ENCODE data around the gene KDM1B.
"Not testable (repeated sequence)": the region's sequence is repeated elsewhere in the genome, so short reads cannot be mapped to it uniquely, and the experiment has no call there.

KDM1B gene

GRCh38 chr6:18168264-18168663, 13.0 kb downstream of the KDM1B start:
- no peak overlapping the region for H3K4me3 ChIP-seq (ENCODE audit: low read depth, low read length)
- TF ChIP-seq CTCF (IDR thresholded peaks at IDR 0.05; ENCODE audit: low read depth, low read length, missing control alignments): no peak
- no peak for DNase-seq (ENCODE audit: low read depth)
- in situ Hi-C loops (cut with HindIII; ENCODE audit: low sequenced_read_pairs): no loop called here

- in situ Hi-C loops (cut with HindIII; ENCODE audit: low sequenced_read_pairs): no loop called here
- no peak overlapping the region for H3K4me3 ChIP-seq (ENCODE audit: low read depth, low read length)
- no peak for DNase-seq (ENCODE audit: low read depth)
- no peak for TF ChIP-seq CTCF (IDR thresholded peaks at IDR 0.05; ENCODE audit: low read depth, low read length, missing control alignments)
Observed at GRCh38 chr6:18171871-18172270, 16.6 kb downstream of the KDM1B start.

- in situ Hi-C loops (cut with HindIII; ENCODE audit: low sequenced_read_pairs); H3K4me3 ChIP-seq (ENCODE audit: low read depth, low read length); DNase-seq (ENCODE audit: low read depth): not testable (repeated sequence)
Observed at GRCh38 chr6:18176198-18176597, 21.0 kb downstream of the KDM1B start.

- in situ Hi-C loops (cut with HindIII; ENCODE audit: low sequenced_read_pairs): no loop called here
- no peak overlapping the region for H3K4me3 ChIP-seq (ENCODE audit: low read depth, low read length)
- TF ChIP-seq CTCF (IDR thresholded peaks at IDR 0.05; ENCODE audit: low read depth, low read length, missing control alignments): no peak
- DNase-seq (ENCODE audit: low read depth): no peak
Observed at GRCh38 chr6:18177286-18177965, 22.2 kb downstream of the KDM1B start.

GRCh38 chr6:18178960-18179615, 23.9 kb downstream of the KDM1B start:
- no peak overlapping the region for H3K4me3 ChIP-seq (ENCODE audit: low read depth, low read length)
- in situ Hi-C loops (cut with HindIII; ENCODE audit: low sequenced_read_pairs): no loop called here
- no peak for DNase-seq (ENCODE audit: low read depth)
- TF ChIP-seq CTCF (IDR thresholded peaks at IDR 0.05; ENCODE audit: low read depth, low read length, missing control alignments): no peak

- in situ Hi-C loops (cut with HindIII; ENCODE audit: low sequenced_read_pairs): no loop called here
- no peak overlapping the region for H3K4me3 ChIP-seq (ENCODE audit: low read depth, low read length)
- DNase-seq (ENCODE audit: low read depth): no peak
- TF ChIP-seq CTCF (IDR thresholded peaks at IDR 0.05; ENCODE audit: low read depth, low read length, missing control alignments): no peak
Observed at GRCh38 chr6:18179770-18180356, 24.6 kb downstream of the KDM1B start.

- no peak overlapping the region for H3K4me3 ChIP-seq (ENCODE audit: low read depth, low read length)
- in situ Hi-C loops (cut with HindIII; ENCODE audit: low sequenced_read_pairs): no loop called here
- no peak for TF ChIP-seq CTCF (IDR thresholded peaks at IDR 0.05; ENCODE audit: low read depth, low read length, missing control alignments)
- no peak for DNase-seq (ENCODE audit: low read depth)
Observed at GRCh38 chr6:18182568-18182967, 27.3 kb downstream of the KDM1B start.
